SK-MEL-5 (cell line): ENCODE results near the gene CARD19. TPM values are rescaled to one million over a fixed set of nuclear protein-coding genes. Genes with fewer than 3 reads are reported as not detected.
"Not testable (repeated sequence)": the region's sequence is repeated elsewhere in the genome, so short reads cannot be mapped to it uniquely, and the experiment has no call there.

Source experiments
- DNase-seq: peaks from one replicate; pipeline ENCODE4 v3.0.0-alpha.2; 2016; ENCODE audit warnings: low read depth, low spot score
- in situ Hi-C: cut with HindIII; loops from 2 replicates; pipeline ENCODE4 v1.10.0; 2016; ENCODE audit warnings: low sequenced_read_pairs, high pct_unique_total_duplicates, low pct_unique_long_range_greater_than_20kb
- total RNA-seq: library from RNA; depleted of rRNA; stranded (reverse); fragments of >200 nt; shearing (Covaris generic); gene quantifications from 2 replicates; pipeline ENCODE4 v1.2.3, GENCODE V29; 2014

The CARD19 gene
- total RNA-seq, 1 experiment from 2014 or later = 46.4 TPM

DNA sequence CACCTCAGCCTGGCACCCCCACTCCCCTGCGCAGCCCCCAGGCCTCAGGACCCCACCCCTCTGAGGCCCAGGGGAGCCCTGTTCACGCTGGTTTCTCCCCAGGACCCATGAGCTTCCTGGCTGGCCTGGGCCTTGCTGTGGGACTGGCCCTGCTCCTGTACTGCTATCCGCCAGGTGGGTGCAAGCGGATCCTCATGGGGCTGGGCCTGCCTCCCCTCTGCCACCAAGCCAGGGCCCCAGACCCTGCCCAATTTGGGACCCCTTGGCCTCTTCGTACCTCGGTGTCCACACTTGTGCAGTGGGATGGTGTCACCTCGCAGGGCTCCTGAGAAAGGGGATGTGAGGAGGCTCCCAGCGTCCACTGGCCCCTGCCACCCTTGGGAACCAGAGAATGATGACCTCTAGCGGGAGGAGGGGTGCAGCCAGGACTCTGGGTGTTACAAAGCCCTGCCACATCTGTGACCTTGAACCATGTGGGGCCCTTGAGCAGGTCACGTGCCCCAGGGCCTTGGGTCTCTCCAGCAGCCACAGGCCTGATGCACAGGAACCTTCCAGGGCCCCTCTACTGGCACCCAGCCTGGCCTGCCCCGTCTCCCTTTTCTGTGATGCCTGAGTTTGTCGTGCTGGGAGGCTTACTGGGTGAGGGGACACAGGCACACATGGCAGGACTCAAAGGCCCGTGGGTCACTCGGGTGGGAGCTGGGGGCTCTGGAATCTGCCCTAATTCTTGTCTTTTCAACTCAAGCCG lies 16.3 kb downstream of the CARD19 start:
- in situ Hi-C loops = no loop called here
- no peak for DNase-seq

- no peak for DNase-seq
- in situ Hi-C loops = no loop called here
Measured at GRCh38 chr9:93112864-93113389, 16.9 kb downstream of the CARD19 start.

- DNase-seq = no peak
- in situ Hi-C loops = no loop called here
Measured at GRCh38 chr9:93114169-93114983, 18.4 kb downstream of the CARD19 start.

DNA sequence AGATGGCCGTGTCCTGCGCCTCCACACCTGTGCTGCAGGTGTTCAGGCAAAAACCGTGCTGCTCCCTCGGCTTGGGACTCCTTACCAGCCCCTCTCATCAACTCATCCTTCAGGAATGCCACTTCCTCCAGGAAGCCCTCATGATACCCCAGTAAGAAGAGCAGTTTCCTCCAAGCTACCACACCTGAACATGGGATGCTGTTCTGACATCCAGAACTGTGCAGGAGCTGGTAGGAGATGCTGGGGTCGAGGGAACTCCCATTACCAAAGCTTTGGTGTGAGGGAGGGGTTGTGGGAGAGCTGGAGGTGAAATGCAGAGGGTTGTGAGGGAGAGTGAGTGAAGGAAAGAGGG lies 18.9 kb downstream of the CARD19 start:
- no peak for DNase-seq
- in situ Hi-C loops = no loop called here

DNA sequence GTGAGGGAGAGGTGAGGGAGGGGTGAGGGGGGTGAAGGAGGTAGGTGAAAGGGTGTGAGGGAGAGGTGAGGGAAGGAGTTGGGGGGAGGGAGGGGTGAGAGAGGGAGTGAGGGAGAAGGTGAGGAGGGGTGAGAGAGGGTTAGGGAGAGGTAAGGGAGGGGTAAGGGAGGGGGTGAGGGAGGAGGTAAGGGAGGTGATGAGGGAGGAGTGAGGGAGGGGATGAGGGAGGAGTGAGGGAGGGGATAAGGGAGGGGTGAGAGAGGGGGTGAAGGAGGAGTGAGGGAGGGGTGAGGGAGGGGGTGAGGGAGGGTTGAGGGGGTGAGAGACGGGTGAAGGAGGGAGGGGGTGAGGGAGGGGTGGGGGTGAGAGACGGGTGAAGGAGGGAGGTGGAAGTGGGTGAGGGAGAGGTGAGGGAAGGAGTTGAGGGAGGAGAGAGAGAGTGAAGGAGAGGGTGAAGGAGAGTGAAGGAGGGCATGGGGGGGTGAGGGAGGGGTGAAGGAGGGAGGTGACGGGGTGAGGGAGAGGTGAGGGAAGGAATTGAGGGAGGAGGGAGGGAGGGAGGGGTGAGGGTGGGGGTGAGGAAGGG lies 19.6 kb downstream of the CARD19 start:
- in situ Hi-C loops = no loop called here
- DNase-seq = no peak

DNA sequence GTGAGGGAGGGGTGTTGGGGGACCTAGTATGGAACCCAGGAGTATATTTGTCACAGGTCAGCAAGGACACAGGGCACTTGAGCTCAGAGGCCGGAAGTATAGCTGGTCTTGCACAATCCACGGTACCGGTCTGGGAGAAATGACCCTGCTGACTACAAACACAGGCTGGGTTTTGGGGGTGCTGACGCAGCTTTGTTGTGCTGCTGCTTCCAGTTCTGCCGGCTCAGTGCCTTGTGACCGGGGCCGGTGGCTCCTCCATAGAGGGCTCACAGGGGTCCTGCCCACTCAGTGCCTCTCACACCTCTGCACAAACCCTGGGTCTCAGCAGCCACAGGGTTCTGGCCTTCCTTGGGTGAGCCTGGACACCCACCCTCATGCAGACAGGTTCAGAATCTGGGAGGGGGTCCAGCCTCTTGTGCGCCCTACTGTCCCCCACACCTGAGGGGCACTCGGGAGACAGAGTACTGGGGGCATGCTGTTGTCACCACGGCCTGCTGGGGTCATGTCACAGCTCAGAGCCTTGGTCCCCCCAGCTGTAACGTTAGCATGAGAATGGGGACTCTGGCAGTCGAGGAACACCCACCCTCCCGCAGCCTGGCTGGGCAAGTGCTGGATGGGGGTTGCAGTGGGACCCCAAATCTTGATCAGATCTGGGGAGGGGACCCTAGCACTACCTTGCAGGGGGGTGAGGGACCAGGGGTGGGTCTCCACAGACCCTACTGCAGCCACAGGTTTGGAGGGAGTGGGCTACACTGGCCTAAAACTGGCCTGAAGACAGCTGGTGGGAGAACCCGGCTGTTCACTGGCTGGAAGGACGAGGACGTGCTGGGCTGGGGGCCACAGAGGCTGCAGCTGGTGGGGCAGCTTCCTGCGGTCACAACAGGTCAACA lies 20.3 kb downstream of the CARD19 start:
- DNase-seq = no peak
- in situ Hi-C loops = no loop called here

DNA sequence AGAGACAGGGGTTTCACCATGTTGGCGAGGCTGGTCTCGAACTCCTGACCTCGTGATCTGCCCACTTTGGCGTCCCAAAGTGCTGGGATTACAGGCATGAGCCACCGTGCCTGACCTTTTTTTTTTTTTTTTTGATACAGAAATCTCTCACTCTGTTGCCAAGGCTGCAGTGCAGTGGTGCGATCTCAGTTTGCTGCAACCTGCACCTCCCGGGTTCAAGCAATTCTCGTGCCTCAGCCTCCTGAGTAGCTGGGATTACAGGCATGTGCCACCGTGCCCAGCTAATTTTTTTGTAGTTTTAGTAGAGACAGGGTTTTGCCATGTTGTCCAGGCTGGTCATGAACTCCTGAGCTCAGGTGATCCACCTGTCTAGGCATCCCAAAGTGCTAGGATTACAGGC lies 21.5 kb downstream of the CARD19 start:
- in situ Hi-C loops, DNase-seq: not testable (repeated sequence)

- no peak for DNase-seq
- in situ Hi-C loops = no loop called here
Measured at GRCh38 chr9:93117924-93118862, 22.2 kb downstream of the CARD19 start.

GRCh38 chr9:93118863-93119702 lies 23.1 kb downstream of the CARD19 start:
- no peak for DNase-seq
- in situ Hi-C loops = no loop called here

DNA sequence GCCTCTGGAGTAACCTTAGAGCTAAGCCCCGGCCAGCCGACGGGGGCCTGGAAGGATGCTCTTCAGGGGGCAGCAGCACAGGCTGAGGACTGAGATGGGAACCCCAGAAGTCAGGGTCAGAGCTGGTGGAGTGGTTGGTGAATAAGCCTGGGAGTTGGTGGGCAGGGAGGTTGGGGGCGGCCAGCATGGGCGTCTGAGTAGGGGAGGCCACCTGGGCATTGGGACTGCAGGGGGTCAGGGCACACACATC lies 23.6 kb downstream of the CARD19 start:
- in situ Hi-C loops = no loop called here
- DNase-seq = no peak

DNA sequence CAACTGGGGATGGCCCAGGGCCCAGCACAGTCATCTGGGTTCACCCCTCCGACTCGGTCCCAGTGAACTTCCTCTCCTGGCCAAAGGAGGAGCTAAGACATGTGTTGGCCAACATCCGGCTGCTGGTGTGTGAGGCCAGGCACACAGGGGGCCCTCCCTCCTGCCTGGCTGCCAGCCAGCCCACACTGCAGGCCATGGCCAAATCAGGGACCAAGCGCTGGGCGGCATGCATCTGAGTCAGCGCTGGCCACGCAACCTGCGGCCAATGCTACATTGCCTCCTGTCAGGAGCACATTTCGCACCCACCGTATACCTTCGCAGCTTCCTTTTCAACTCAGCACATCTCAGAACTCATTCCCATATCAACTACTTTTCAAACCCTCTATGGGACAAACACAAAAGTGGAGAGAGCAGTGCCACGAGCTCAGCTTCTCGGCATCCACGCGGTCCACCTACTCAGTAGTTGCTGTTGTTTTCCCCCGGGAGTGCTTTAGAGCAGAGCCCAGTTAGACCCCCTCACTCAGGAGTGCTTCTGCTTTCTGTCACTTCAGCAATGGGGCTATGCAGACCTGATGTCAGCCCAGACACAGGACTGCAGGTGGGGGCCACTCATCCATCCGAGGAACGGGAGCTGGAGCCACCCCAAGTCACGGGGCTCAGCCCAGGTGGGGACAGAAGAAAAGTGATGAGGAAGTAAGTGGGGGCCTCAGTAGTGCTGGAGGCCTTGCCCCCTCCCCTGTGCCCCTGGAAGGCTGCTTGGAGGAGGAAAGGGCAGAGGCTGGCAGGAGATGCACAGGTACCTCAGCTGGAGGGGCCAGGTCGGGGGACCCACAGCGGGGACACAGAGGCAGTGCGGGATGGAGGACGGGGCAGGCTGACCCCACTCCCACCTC lies 24.2 kb downstream of the CARD19 start:
- in situ Hi-C loops = no loop called here
- peak; percentile 88 for DNase-seq

DNA sequence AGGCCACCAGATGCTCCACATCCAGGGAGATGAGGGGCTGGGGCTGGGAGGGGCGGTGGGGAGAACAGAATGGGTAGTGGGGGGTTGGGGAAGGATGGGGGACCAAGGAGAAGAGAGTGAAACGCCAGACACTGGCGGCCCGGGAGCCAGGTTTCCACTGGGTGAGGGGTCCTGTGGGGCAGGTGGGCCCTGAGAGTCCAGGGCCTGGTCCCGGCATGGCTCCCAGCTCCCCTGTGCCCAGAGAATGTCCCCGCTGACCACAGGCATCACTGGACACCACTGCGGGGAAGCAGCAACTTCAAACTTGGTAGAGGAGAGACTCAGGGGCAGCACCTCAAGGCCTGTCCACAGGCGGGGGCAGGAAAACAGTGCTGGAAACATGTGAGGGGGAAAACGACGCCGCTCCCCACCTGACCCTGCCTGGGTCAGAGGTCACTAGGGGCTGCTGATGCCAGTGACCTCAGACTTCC lies 24.9 kb downstream of the CARD19 start:
- no peak for DNase-seq
- in situ Hi-C loops = no loop called here

- DNase-seq = no peak
- in situ Hi-C loops = no loop called here
Measured at GRCh38 chr9:93121316-93122241, 25.6 kb downstream of the CARD19 start.

- in situ Hi-C loops = no loop called here
- DNase-seq = no peak
Measured at GRCh38 chr9:93122721-93123221, 26.8 kb downstream of the CARD19 start.
